Chondrocyte (in vitro differentiated cells): ENCODE measurements around the gene SOWAHA. TPM values are rescaled to one million over a fixed set of nuclear protein-coding genes. Genes with fewer than 3 reads are reported as not detected.
"Not testable (repeated sequence)": the region's sequence is repeated elsewhere in the genome, so short reads cannot be mapped to it uniquely, and the experiment has no call there.

Source experiments
- DNase-seq: peaks from one replicate; pipeline ENCODE4 v3.0.0; 2021; ENCODE audit warnings: mixed read lengths, low spot score
- H3K27ac Mint-ChIP-seq: one replicate; pipeline ENCODE4 v1.8.0; 2021; ENCODE audit warnings: mild to moderate bottlenecking, moderate library complexity, mixed read lengths; ENCODE audit not compliant: unreplicated experiment
- H3K27me3 Mint-ChIP-seq: 2 replicates; pipeline ENCODE4 v1.8.0; 2021; ENCODE audit warnings: low read depth, mixed read lengths
- H3K36me3 Mint-ChIP-seq: 2 replicates; pipeline ENCODE4 v1.8.0; 2021; ENCODE audit warnings: low read depth, mixed read lengths
- H3K4me1 Mint-ChIP-seq: 2 replicates; pipeline ENCODE4 v1.8.0; 2021; ENCODE audit warnings: low read depth, mild to moderate bottlenecking, mixed read lengths
- H3K4me3 Mint-ChIP-seq: one replicate; pipeline ENCODE4 v1.8.0; 2021; ENCODE audit warnings: mild to moderate bottlenecking, moderate library complexity, mixed read lengths; ENCODE audit not compliant: unreplicated experiment
- H3K9me3 Mint-ChIP-seq: 2 replicates; pipeline ENCODE4 v1.8.0; 2021; ENCODE audit warnings: low read depth, mixed read lengths
- CTCF ChIP-seq: fragments of 200-600 bp; sonication (generic); IDR thresholded peaks from 2 replicates; pipeline ENCODE4 v1.5.0; 2021; ENCODE audit warnings: antibody characterized with exemption, mild to moderate bottlenecking, moderate library complexity
- total RNA-seq: library from RNA; stranded (reverse); gene quantifications from 3 replicates; pipeline ENCODE4 v1.2.1, GENCODE V29; 2021

SOWAHA gene
- total RNA-seq, 1 donor from 2014 or later = not detected

- Mint-ChIP-seq H3K4me3 (no peak overlapping the region), H3K4me1 (no peaks in the 10 kb centered on the region), H3K27ac (no peak overlapping the region), H3K9me3 (no peaks in the 10 kb centered on the region), H3K27me3 (peaks cover 21% of the 10 kb centered on the region), H3K36me3 (peaks cover 3% of the 10 kb centered on the region)
- DNase-seq = no peak
- TF ChIP-seq CTCF = no peak
These were observed 12.6 kb upstream of the SOWAHA start for GRCh38 chr5:132800545-132800944.

- Mint-ChIP-seq H3K27ac (no peak overlapping the region), H3K4me3 (no peak overlapping the region), H3K4me1 (no peaks in the 10 kb centered on the region), H3K27me3 (peaks cover 21% of the 10 kb centered on the region), H3K9me3 (no peaks in the 10 kb centered on the region), H3K36me3 (peaks cover 3% of the 10 kb centered on the region)
- TF ChIP-seq CTCF = peak; percentile 36
- no peak for DNase-seq
These were observed 10.9 kb upstream of the SOWAHA start for GRCh38 chr5:132802044-132802684.

GRCh38 chr5:132802685-132803066, 10.4 kb upstream of the SOWAHA start:
- not testable (repeated sequence) for DNase-seq, H3K36me3 Mint-ChIP-seq, H3K27ac Mint-ChIP-seq, H3K4me3 Mint-ChIP-seq, H3K4me1 Mint-ChIP-seq, H3K9me3 Mint-ChIP-seq
- peaks cover 21% of the 10 kb centered on the region for H3K27me3 Mint-ChIP-seq

- not testable (repeated sequence) for H3K36me3 Mint-ChIP-seq, DNase-seq, H3K4me1 Mint-ChIP-seq, H3K9me3 Mint-ChIP-seq, H3K4me3 Mint-ChIP-seq, H3K27ac Mint-ChIP-seq
- H3K27me3 Mint-ChIP-seq = peaks cover 26% of the 10 kb centered on the region
These were observed 8.9 kb upstream of the SOWAHA start for GRCh38 chr5:132804219-132804618.

- not testable (repeated sequence) for DNase-seq, H3K4me3 Mint-ChIP-seq, H3K36me3 Mint-ChIP-seq, H3K9me3 Mint-ChIP-seq, H3K4me1 Mint-ChIP-seq, H3K27ac Mint-ChIP-seq
- H3K27me3 Mint-ChIP-seq = peaks cover 40% of the 10 kb centered on the region
These were observed 7.2 kb upstream of the SOWAHA start for GRCh38 chr5:132805872-132806271.

- peaks cover 42% of the 10 kb centered on the region for H3K27me3 Mint-ChIP-seq
- H3K4me1 Mint-ChIP-seq, H3K9me3 Mint-ChIP-seq, H3K36me3 Mint-ChIP-seq, DNase-seq, H3K27ac Mint-ChIP-seq, H3K4me3 Mint-ChIP-seq: not testable (repeated sequence)
These were observed 6.3 kb upstream of the SOWAHA start for GRCh38 chr5:132806804-132807162.

GRCh38 chr5:132807163-132807838, 5.8 kb upstream of the SOWAHA start:
- no peaks in the 10 kb centered on the region for H3K9me3 Mint-ChIP-seq
- no peak overlapping the region for H3K27ac Mint-ChIP-seq
- peaks cover 3% of the 10 kb centered on the region for H3K4me1 Mint-ChIP-seq
- DNase-seq = no peak
- TF ChIP-seq CTCF = peak; percentile 18
- H3K4me3 Mint-ChIP-seq = no peak overlapping the region
- peaks cover 42% of the 10 kb centered on the region for H3K27me3 Mint-ChIP-seq
- peaks cover 4% of the 10 kb centered on the region for H3K36me3 Mint-ChIP-seq
